COR-L47 (cell line): ENCODE measurements around the gene BRINP2.
"Not testable (repeated sequence)": the region's sequence is repeated elsewhere in the genome, so short reads cannot be mapped to it uniquely, and the experiment has no call there.

Source experiments
- DNase-seq: peaks from one replicate; lab custom pipeline; 2025; lab: John Stamatoyannopoulos, UW

BRINP2 gene

GRCh38 chr1:177321434-177321833 is 150.7 kb downstream of the BRINP2 start:
- not testable (repeated sequence) for DNase-seq

- no peak for DNase-seq
These were observed 157.5 kb downstream of the BRINP2 start for GRCh38 chr1:177328251-177328650.

- DNase-seq = no peak
These were observed 159.1 kb downstream of the BRINP2 start for GRCh38 chr1:177329871-177330270.
